Esophagus squamous epithelium (tissue), 4 donors: Measurements from ENCODE around the gene BUD31.

Experiments used
- CTCF ChIP-seq, 6 experiments: fragments of 450-650 bp in 4 of 6; fragments of 200-600 bp in 2 of 6; sonication (generic) in 2 of 6; IDR thresholded peaks; one replicate each; pipeline ENCODE4 v1.5.1; 2016 to 2019; ENCODE audit warnings: antibody characterized with exemption in 6 of 6, mild to moderate bottlenecking in 4 of 6, moderate library complexity in 4 of 6
- POLR2A ChIP-seq, 4 donors: fragments of 450-650 bp; IDR thresholded peaks; one replicate each; pipeline ENCODE4 v1.6.1; 2017; ENCODE audit warnings: antibody characterized with exemption in 4 of 4, mild to moderate bottlenecking in 4 of 4, moderate library complexity in 3 of 4

- TF ChIP-seq CTCF (IDR thresholded peaks at IDR 0.05) (no peak), POLR2A (IDR thresholded peaks at IDR 0.05) (no peak)
Measured at GRCh38 chr7:99424932-99425730, 16.4 kb downstream of the BUD31 start.
